NCI-H748 treated with DMSO at 0.1 percent for 48 hours (cell line): ENCODE data around the gene RPS14.

Experiments used
- DNase-seq: peaks from one replicate; lab custom pipeline; 2025; lab: John Stamatoyannopoulos, UW

Gene RPS14

DNA sequence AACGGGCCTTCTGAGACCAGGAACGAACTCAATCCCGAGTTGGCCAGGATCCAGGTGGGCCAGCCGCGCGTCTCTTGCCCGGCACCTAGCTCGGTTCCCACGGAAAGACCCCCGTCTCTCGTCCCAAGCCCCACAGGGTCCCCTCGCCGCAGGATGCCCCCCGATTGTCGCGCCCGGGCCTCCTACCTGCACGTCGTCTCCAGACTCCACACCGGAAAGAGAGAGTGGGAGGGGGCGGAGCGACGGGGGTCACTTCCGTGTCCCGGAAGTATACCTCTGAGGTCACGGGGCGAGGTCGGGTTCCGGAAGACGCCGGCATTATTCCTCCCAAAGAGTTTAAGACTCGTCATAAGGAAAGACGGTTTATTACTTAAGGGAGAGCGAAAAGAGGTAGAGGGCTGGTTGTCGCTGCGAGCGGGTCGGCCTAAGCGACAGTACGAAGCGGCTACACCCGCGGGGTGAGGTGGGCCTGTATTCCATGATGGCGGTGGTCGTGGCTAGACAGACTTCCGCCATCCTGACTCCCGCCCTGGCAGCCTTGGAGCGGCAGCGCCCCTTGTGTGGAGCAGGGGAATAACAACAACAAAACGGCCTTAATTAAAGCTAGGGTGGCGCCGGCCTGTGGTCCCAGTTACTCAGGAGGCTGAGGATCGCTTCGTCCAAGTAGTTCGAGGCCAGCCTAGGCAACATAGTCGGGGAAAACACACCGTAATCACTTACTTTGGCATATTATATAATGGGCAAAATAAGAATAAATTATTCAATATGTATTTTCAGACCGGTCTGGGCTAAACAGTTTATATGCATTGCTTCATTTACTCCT is at the start of gene RPS14:
Gene RPS14, minus strand, starts transcription at position 223 of the 823 bp plus-strand sequence. CDS start 2,006 bp downstream, outside the sequence.
- peak; percentile 90 for DNase-seq

DNA sequence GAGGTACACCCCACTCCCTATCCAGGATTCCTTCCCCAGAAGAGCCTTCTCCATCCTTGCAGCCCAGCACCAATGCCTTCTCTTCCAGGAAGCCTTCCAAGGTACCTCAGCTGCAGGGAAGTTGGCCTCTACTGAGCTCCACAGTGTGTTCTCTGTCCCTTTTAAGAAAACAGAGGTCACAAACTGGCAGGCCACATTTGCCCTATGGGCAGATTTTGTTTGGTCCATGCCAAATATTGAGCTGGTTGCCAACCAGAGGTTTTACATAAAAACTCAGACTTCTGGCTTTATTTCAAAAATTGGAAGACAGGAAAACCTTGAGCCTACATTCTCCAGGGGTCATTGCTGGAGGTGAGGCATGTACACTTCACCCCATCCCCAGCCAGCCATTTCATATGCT is 49.4 kb upstream of the RPS14 start:
- no peak for DNase-seq

DNA sequence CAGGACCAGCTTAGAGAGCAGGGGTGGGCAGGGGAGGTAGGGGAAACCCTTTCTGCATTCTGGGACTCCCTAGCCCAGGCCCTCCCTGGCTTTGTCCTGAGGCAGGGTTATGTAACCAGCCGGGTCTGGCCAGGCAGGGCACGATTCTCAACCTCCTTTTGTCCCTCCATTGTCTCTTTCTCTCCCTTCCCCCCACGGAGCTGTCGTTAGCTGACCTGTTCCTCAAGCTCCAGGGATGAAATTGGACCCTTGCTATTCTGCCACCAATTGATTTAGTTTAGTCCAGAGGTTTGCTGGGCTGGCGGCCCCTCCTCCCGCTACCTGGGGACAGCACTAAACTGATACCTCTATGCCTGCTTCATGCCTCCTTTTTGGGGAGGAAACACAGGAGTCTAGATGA is 49.0 kb upstream of the RPS14 start:
- DNase-seq = no peak

DNA sequence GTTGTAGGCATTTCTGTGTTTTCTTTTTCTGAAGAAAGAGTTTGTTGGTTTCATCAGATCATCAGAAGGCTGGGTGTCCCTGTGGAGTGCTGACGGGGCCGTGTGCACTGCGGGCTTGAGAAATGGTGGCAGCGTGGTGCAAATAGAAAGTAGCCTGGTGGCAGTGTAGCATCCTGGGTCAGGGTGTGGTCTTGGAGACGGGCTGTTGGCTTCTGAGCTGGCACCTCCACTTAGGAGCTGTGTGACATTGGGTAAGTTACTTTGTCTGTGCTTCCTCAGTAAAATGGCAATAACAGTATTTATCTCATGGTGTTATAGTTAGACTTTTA is 48.4 kb upstream of the RPS14 start:
- DNase-seq = no peak

DNA sequence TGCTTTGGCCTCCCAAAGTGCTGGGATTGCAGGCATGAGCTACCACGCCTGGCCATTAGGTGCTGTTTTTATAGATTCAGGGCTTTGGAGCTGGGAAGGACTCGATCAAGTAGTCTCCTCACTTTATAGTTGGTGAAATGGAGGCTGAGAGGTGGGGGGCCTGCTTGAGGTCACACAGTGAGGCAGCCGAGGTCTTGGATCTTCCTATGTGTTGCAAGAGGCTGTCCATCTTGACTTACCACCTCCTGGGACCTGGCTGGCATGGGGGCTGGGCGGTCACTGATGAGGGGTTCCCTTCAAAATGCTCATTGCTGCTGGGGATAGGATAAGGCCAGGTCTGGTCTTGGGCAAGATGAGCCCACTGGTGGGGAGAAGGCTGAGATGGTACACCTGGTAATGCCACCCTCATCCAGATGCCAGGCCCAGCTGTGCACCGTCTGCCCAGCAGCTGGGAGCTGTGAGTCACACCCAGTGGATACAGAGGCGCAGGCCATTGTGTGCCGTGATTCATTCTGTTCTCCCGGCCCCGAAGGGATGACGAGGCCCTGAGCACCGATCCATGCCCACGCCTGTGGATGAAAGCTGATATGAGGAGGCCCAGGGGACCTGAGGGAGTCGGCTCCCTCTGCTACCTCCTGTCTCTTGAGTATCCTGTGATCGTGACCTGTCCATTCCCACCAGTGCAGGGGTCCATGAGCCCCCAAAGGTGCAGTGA is 47.9 kb upstream of the RPS14 start:
- DNase-seq = no peak

DNA sequence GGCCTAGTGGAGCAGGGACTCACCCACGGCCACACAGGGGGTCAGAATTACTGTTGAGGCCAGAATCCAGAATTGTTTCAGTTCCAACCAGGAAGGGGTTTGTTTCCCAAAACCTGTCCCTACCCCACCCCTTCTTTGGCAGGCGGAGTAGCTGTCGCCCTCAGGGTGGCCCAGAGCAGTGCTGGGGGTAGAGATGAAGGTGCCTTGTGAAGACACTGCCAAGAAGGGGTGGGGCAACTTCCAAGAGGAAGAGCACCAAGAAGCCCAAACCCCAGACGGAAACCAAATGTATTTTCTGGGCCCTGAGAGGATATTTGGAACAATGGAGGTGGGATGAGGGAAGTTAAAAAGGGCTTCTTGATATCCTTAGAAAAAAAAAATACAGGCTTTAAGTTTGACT is 47.0 kb upstream of the RPS14 start:
- no peak for DNase-seq

DNA sequence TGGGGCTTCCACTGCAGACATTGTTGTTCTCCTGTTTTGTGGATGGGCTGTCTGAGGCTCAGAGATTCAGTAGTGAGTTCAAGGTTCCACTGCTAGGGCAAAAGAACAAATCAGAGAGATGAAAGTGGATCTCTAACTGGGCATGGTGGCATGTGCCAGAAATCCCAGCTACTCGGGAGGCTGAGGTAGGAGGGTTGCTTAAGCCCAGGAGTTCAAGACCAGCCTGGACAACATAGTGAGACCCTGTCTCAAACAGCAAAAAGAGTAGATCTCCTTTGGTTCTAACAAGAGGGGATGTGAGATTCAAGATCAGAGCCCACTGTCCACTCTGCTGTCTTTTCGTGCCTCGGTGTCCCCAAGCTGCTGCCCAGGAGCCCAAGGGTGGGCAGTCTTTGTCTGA is 46.6 kb upstream of the RPS14 start:
- no peak for DNase-seq

DNA sequence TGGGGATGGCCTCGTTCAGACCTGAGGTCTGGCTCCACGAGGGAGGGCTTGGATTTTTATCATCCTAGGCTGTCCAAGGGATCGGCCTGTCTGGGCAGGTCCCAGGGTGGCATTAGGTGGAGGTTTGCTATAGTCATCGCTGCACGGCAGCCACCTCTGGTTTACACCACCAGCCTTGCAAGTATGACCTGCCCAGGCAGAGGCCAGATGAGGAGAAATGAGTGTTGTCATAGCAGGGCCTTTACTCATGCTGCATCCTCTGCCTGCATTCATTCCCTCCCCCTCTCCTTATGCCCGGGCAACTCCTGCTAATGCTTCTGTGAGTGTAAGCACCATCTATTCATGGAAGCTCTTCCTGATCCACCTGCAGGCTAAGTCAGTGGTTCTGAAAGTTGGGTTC is 43.1 kb upstream of the RPS14 start:
- DNase-seq = no peak

DNA sequence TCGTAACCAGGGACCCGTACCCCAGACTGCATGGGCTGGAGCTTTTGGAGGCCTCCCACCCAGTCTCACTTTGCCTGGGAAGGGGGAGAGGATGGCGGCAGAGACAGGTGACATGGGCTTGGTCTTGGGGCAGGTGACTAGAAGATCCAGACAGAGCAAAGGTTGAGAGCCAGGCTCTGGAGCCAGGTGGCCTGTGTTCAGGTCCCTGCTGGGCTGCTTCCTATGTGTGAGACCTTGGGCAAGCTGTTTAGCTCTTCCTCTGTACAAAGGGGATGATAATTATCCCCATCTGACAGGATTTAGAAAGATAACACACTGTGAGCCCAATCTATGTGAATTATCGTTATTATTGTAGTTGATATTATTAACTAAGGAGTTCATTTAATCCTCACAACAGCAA is 42.3 kb upstream of the RPS14 start:
- DNase-seq = no peak

DNA sequence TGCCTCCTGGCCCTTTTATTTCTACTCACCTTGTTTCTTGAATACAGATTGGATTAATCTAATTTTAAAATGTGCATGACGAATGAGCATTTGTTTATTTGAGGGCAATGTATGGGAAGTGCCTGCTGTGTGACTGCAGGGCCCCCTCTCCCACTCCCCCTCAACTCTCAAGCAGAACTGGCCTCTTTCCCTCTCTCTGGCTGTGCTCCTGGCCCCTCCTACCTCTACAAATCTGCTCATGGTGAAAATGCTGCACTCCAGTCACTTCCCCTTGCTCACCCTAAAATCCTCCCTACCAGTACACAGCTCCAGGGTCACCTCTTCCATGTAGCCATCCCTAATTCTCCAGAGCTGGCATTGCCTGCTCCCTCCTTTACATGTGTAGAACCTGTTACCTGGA is 41.2 kb upstream of the RPS14 start:
- DNase-seq = no peak

DNA sequence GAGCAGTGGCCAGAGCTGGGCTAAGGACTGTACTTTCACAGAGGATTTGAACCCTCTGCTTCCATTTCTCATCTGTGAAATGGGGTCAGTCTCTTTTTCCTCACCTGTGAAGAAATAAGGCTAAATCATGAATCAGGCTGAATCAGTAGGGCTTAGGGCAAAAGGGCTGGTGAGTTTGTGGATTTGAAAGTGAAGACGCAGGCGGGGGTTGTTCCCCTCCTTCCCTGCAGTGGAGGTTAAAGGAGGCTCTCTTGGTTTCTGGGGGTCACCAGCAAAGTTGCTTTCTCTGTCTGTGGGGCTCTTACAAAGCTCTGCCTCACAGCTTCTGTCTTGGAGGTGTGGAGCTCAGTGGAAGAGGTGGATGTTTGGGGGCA is 40.7 kb upstream of the RPS14 start:
- DNase-seq = no peak

DNA sequence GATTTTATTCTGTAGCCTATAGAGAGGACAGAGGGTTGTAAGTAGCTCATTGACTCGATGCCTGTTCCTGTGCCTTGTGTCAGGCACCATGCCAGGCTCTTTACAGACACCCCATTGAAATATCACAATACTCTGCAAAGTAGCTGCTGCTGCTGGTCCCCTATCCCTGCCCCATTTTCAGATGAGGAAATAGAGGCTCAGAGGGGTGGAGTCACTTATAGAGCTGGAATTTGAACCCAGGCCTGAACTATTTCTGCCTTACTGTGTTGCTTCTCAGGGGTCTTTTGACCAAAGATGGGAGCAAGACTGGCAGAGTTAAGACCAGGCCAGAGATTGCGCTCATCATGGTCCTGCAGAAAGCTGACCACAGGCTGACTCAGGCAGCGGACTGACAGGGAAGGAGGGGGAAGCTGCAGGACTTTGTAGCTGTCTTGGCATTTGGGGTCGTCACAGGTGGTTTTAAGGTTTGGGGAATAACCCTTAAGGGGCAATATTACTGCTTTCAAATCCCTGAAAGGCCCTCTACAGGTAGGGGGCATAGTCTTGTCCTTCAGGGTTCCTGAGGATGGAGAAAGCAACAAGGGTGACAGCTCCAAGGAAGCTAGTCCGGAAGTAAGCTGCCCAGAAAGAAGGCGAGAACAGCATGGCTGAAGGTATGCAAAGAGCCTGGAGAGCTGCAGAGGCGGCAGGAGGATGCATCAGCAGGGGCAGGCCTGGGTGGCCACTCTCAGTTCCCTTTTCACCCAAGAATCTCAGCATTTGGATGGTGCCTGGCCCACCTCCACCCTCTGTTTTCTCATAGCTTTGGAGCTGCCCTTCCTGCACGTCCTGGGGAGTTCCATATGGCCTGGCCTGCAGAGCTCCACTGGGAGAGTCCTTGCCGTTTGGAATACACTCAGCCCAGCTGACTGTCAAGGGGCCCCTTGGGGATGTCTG is 40.1 kb upstream of the RPS14 start:
- DNase-seq = no peak

DNA sequence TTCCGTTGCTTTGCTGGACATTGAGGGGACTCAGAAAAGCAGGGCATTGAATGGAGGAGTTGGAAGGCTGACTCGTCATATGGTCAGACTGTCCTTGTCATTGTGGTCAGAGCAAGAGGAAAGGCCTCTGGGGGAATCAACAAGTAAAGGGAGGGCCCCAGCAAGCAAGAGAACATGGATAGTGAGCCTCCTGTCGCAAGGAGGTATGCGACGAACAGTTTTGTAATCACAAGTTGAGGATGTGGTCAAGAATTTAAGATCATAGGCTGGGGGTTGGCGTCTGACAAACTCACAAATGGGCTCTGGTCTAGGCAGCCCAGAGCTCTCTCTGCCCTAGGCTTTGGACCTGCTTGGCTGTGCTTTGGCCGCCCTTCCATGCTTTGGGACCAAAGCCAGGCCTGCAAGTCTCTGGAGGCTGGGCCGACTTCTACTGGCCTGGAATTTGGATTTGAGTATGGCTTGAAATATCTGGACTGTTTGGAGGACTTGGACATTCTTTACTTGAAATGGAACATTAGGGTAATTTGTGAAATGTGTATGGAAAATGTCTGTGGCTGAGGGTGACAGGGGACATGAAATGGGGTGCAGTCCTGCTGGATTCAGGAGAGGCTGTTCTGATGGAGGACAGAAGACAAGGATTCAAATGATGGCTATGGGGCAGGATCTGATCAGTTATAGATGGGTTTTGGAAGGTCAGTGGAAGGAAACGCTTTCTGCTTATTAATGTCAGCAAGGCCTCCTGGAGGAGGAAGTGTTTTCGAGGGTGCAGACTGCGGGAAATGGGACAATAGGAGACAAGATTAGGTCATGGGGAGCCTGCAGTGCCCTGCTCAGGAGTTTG is 39.2 kb upstream of the RPS14 start:
- DNase-seq = no peak

DNA sequence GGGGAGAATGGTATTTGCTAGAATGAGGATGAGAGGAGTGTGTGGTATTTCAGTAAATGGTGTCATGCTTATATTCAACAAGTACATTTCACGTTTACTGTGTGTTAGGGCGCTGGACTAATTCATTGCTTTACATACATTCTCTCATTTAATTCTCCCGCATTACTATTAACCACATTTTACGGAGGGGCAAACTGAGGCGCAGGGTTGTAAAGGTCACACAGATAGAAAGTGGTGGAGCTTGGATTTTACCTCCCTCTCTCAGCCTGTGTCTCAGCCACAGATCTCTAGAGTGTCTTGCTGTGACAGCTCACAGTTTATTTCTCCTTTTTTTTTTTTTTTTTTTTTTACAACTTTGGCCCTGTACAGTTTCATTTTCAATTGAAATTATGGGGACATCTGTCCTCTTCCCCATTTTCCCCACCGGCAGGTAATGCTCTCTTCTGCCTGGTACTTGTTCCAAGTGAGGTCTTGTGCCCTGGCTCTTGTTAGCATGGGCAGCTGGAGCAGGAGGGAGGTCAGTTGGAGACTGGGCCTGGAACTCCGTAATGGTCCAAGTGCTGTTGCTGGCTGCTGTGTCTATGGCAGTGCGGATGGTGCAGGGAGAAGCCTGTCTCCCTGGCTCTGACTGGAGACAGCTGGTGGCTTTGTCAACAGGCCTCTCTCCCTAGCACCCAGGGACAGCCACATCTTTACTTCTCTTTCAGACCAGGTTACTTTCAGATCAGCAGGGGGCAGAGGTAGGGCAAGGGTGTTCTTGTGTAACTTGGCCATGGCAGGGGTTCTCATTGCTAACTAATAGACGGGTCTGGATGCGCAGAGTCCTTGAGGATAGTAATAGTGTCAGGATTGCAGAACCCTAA is 37.9 kb upstream of the RPS14 start:
- no peak for DNase-seq

DNA sequence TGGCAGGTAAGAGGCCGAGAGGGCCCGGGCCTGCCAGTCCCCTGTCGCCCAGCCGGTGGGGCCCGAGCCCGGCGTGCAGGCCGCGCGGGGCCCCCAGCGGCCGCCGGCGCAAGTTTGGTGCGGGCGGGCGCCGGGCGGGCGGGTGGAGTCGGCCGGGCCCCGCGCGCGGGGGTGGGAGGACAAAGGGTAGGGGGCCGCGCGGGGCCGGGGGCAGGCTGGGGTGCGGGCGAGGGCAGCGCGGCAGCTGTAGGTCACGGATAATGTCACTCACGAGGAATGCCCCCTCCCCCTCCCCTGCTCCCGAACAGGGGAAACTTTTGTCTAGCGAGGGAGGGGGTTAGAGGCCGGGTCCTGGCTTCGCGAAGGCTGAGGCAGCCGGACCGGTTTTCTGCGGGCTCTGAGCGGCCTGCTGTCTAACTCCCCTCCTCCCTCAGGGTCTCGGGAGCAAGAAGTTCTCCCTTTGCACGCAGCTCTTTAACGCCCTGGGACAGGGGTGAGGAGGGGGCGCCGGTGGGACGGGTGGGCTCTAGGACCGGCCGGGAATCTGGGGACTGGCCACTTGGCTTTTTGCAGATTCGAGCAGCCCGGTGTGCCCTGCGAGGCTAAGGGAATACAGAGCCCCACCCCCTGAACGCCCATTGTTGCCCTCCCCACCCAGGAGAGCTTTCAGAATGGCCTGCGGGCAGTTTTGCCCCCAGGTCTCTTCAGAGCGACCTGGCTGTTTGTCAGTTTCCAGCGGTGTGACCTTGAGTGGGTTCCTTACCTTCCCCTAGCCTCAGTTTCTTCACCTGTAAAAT is 37.1 kb upstream of the RPS14 start:
- DNase-seq = no peak

DNA sequence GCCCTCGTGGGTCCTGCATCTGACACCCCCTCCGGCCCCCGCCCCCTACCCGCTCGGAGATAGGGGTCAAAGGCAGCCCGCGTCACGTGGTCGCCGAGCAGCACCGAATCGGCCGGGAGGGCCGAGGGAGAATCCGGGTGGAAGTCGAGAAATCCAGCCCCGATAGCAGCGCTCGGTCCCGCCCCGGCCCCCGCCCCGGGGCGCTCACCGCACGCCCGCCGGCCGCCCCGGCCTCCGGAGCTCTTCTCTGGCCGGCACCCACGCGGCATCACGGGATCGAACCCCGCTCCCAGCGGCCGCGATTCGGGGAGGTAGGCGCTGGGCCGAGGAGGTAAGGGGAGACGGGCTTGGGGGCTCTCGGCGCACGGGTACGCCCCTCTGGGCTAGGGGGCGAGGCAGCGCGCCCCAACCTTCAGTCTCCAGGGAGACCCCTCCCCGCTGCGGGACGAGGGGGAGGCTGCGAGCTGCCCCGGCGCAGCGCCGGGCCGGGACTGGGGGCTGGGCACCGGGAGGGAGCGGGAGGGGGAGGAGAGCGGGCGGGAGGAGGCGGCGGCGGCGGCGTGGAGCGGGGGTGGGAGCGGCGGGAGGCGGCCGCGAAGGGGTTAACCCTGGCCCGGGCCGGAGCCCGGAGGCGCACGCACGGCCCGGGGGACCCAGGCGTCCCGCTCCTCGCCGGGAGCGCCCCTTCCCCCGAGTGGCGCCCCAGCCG is 36.3 kb upstream of the RPS14 start:
- DNase-seq = no peak

DNA sequence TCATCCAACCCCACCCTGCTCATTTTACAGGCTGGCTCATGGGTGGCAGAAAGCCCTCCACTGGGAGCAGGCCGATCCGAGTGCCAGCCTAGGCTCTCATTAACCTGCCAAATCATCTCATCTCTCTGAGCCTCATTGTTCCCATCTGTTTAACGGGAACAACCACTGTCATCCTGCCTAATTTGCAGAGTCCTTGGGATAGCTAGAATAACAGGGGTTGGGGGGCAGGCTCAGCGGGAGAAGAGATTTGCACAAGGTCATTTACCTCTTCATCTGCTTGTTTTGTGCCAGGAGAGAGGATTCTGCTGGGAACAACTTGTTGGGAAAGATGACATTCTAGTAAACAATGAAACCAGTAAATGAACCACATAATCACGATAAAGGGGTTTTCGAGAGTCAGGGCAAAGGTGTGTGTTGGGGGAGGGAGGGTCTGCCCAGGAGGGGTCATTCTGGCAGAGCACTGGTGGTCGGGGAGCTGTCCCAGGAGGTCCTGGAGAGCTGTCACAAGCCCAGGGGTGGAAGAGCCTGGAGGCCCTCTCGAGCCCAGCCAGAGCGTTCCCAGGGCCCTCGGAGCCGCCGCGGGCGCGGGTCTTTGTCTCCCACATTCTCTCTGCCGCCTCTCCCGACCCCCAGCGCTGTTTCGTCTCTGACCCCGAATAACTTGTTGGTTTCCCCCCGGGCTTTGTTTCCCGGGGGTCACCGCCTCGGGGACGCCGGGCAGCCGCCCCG is 35.6 kb upstream of the RPS14 start:
- DNase-seq = no peak

DNA sequence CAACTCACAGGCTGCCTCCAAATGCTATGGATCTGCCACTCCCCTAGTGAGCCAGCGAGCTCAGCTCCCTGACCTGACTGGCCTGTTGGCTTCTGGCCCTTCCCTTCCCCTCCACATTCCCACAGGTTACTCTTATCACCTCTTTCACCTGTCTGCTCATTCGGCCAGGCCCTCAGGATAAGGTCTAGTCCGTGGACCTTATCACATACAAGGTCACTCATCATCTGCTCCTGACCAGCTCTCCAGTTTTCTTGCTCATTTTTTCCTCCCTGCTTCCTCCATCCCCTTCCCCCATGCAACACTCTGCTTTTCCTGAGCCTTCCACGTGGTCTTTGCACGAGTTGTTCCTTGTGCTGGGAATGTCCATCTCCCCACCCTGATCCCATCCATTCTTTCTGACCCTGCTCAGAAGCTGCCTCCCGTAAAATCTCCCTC is 32.5 kb upstream of the RPS14 start:
- no peak for DNase-seq

DNA sequence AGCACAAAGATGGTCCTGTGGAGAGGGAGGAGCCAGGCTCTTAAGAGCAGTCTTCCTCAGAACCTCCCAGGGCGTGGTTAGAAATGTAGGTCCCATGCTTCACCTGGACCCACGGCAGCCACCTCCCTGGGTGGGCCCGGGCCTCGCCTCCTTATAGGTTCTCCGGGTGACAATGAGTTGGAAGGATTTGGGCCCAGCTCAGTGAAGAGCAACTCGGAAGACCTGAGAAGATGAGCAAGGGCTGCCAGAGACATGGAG is 32.1 kb upstream of the RPS14 start:
- no peak for DNase-seq
